ENCODE data around the gene ATP10B. TPM values are rescaled to one million over a fixed set of nuclear protein-coding genes. Genes with fewer than 3 reads are reported as not detected.
"Not testable (repeated sequence)": the region's sequence is repeated elsewhere in the genome, so short reads cannot be mapped to it uniquely, and the experiment has no call there.

ATP10B gene
- total and polyA plus RNA-seq, 2 experiments from 2014 or later, result not detected

DNA sequence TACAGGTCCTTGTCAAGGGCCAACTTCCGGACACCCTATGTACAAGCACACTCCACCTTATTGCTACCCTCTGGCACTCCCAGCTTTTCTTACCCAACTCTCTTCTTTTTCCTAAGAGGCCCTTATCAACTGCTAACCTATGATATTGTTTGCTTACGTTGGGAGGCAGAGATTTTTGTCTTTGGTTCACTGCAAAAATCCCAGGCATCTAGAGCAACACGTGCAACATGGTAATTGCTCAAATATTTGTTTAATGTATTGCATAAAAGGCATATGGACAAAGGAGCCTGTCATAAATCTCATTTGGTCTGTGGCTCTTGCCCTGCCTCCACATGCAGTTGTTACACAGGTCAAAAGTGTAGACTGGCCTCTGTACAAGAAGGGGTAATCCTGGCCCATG, 35.8 kb upstream of the ATP10B start:
- Histone ChIP-seq H3K4me3 (no peak overlapping the region), H3K9me3 (ENCODE audit: low read depth) (no peaks in the 10 kb centered on the region), H3K4me1 (ENCODE audit: insufficient read depth) (no peaks in the 10 kb centered on the region), H2AFZ (no peak overlapping the region), H3K36me3 (ENCODE audit: low read depth) (no peaks in the 10 kb centered on the region), H3K4me2 (ENCODE audit: unreplicated experiment) (no peak overlapping the region), H3K79me2 (ENCODE audit: insufficient read depth) (no peaks in the 10 kb centered on the region), H3K9ac (no peak overlapping the region), H3K27ac (no peak overlapping the region), H3F3A (ENCODE audit: insufficient read depth) (no peaks in the 10 kb centered on the region), H3K9me2 (ENCODE audit: insufficient read depth) (no peaks in the 10 kb centered on the region), H3K27me3 (replicated peaks; ENCODE audit: insufficient read depth) (no peaks in the 10 kb centered on the region), H4K20me1 (ENCODE audit: insufficient read depth) (no peaks in the 10 kb centered on the region)
- TF ChIP-seq EZH2phosphoT487 (IDR thresholded peaks at IDR 0.05; ENCODE audit: insufficient read depth, low read depth) (no peak), EZH2 (IDR thresholded peaks at IDR 0.05; ENCODE audit: insufficient read depth, poor library complexity, severe bottlenecking) (no peak)
- in situ Hi-C loops (cut with MboI), result no loop called here
- 16 to 23% methylated on average over 3 of the region's 3 CpGs for WGBS, 2 experiments (ENCODE audit: low coverage in 1 of 2, low lambda C conversion rate in 2 of 2, missing lambda C conversion rate in 2 of 2)
- DNase-seq, result no peak

DNA sequence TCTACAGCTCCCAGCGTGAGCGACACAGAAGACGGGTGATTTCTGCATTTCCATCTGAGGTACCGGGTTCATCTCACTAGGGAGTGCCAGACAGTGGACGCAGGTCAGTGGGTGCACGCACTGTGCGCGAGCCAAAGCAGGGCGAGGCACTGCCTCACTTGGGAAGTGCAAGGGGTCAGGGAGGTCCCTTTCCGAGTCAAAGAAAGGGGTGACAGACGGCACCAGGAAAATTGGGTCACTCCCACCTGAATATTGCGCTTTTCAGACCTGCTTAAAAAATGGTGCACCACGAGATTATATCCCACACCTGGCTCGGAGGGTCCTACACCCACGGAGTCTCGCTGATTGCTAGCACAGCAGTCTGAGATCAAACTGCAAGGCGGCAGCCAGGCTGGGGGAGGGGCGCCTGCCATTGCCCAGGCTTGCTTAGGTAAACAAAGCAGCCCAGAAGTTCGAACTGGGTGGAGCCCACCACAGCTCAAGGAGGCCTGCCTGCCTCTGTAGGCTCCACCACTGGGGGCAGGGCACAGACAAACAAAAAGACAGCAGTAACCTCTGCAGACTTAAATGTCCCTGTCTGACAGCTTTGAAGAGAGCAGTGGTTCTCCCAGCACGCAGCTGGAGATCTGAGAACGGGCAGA, 21.7 kb upstream of the ATP10B start:
- H3K4me1 ChIP-seq (ENCODE audit: insufficient read depth); H3K4me3 ChIP-seq; H3K79me2 ChIP-seq (ENCODE audit: insufficient read depth); in situ Hi-C loops (cut with MboI); H2AFZ ChIP-seq; DNase-seq; H3K9me3 ChIP-seq (ENCODE audit: low read depth); H3F3A ChIP-seq (ENCODE audit: insufficient read depth); H3K27me3 ChIP-seq (replicated peaks; ENCODE audit: insufficient read depth); H3K9me2 ChIP-seq (ENCODE audit: insufficient read depth); H3K27ac ChIP-seq; H4K20me1 ChIP-seq (ENCODE audit: insufficient read depth); H3K9ac ChIP-seq; H3K4me2 ChIP-seq (ENCODE audit: unreplicated experiment); H3K36me3 ChIP-seq (ENCODE audit: low read depth): not testable (repeated sequence)
- 19% methylated on average over 18 to 20 of the region's 21 CpGs for WGBS, 2 experiments (ENCODE audit: low coverage in 1 of 2, low lambda C conversion rate in 2 of 2, missing lambda C conversion rate in 2 of 2)

GRCh38 chr5:160869989-160870521, 18.0 kb upstream of the ATP10B start:
- no peaks in the 10 kb centered on the region for H4K20me1 ChIP-seq (ENCODE audit: insufficient read depth)
- H3K4me3 ChIP-seq, result no peak overlapping the region
- no peak overlapping the region for H3K27ac ChIP-seq
- H3K9ac ChIP-seq, result no peak overlapping the region
- no peak overlapping the region for H3K4me2 ChIP-seq (ENCODE audit: unreplicated experiment)
- DNase-seq, result no peak
- H3K79me2 ChIP-seq (ENCODE audit: insufficient read depth), result no peaks in the 10 kb centered on the region
- H3K27me3 ChIP-seq (replicated peaks; ENCODE audit: insufficient read depth), result no peaks in the 10 kb centered on the region
- H3F3A ChIP-seq (ENCODE audit: insufficient read depth), result no peaks in the 10 kb centered on the region
- no peak overlapping the region for H2AFZ ChIP-seq
- H3K4me1 ChIP-seq (ENCODE audit: insufficient read depth), result no peaks in the 10 kb centered on the region
- no peaks in the 10 kb centered on the region for H3K36me3 ChIP-seq (ENCODE audit: low read depth)
- no peak for TF ChIP-seq EZH2 (IDR thresholded peaks at IDR 0.05; ENCODE audit: insufficient read depth, poor library complexity, severe bottlenecking)
- no peak for TF ChIP-seq EZH2phosphoT487 (IDR thresholded peaks at IDR 0.05; ENCODE audit: insufficient read depth, low read depth)
- no peaks in the 10 kb centered on the region for H3K9me3 ChIP-seq (ENCODE audit: low read depth)
- 0 out of 2 replicates have a peak, but pooled peaks cover 3% of the 10 kb centered on the region for H3K9me2 ChIP-seq (ENCODE audit: insufficient read depth)
- in situ Hi-C loops (cut with MboI), result no loop called here
- WGBS, 2 experiments (ENCODE audit: low coverage in 1 of 2, low lambda C conversion rate in 2 of 2, missing lambda C conversion rate in 2 of 2), result 6 to 8% methylated on average over 4 of the region's 4 CpGs

GRCh38 chr5:160867976-160868375, 16.0 kb upstream of the ATP10B start:
- 29 to 36% methylated on average over 6 of the region's 6 CpGs for WGBS, 2 experiments (ENCODE audit: low coverage in 1 of 2, low lambda C conversion rate in 2 of 2, missing lambda C conversion rate in 2 of 2)
- 0 out of 2 replicates have a peak, but pooled peaks cover 3% of the 10 kb centered on the region for H3K9me2 ChIP-seq (ENCODE audit: insufficient read depth)

More at GRCh38 chr5:160867976-160868375, 16.0 kb upstream of the ATP10B start:
- H3K27me3 ChIP-seq (replicated peaks; ENCODE audit: insufficient read depth), result no peaks in the 10 kb centered on the region
- H2AFZ ChIP-seq, result no peak overlapping the region
- TF ChIP-seq EZH2 (IDR thresholded peaks at IDR 0.05; ENCODE audit: insufficient read depth, poor library complexity, severe bottlenecking), result no peak
- TF ChIP-seq EZH2phosphoT487 (IDR thresholded peaks at IDR 0.05; ENCODE audit: insufficient read depth, low read depth), result no peak
- no peaks in the 10 kb centered on the region for H4K20me1 ChIP-seq (ENCODE audit: insufficient read depth)
- in situ Hi-C loops (cut with MboI), result no loop called here
- H3K4me1 ChIP-seq (ENCODE audit: insufficient read depth), result no peaks in the 10 kb centered on the region
- DNase-seq, result no peak
- no peaks in the 10 kb centered on the region for H3K9me3 ChIP-seq (ENCODE audit: low read depth)
- no peak overlapping the region for H3K9ac ChIP-seq
- no peak overlapping the region for H3K27ac ChIP-seq
- H3K4me2 ChIP-seq (ENCODE audit: unreplicated experiment), result no peak overlapping the region
- no peaks in the 10 kb centered on the region for H3K79me2 ChIP-seq (ENCODE audit: insufficient read depth)
- no peaks in the 10 kb centered on the region for H3F3A ChIP-seq (ENCODE audit: insufficient read depth)
- H3K4me3 ChIP-seq, result no peak overlapping the region
- H3K36me3 ChIP-seq (ENCODE audit: low read depth), result no peaks in the 10 kb centered on the region

All from GM23248 (cell line).